CD4-positive, CD25-positive, alpha-beta regulatory T cell (primary cell): ENCODE results near the gene AGPS. TPM values are rescaled to one million over a fixed set of nuclear protein-coding genes. Genes with fewer than 3 reads are reported as not detected.
"Not testable (repeated sequence)": the region's sequence is repeated elsewhere in the genome, so short reads cannot be mapped to it uniquely, and the experiment has no call there.

Source experiments
- ATAC-seq, 2 donors: fragments of 150-1000 bp; cut with Tn5 transposase; one replicate each; pipeline ENCODE4 v1.10.0; 2021; ENCODE audit warnings: low read depth in 2 of 2, moderate number of reproducible peaks in 2 of 2, moderate library complexity in 1 of 2
- DNase-seq, 3 donors: peaks; one replicate each; pipeline versions ENCODE4 v3.0.0 to v3.0.0-alpha.2; 2012 to 2022; ENCODE audit warnings: mixed read lengths in 1 of 3
- H3K27ac ChIP-seq: one replicate; pipeline ENCODE4 v1.7.0; 2013; ENCODE audit warnings: mild to moderate bottlenecking, low read length; ENCODE audit not compliant: insufficient read depth, poor library complexity, severe bottlenecking
- H3K27me3 ChIP-seq: one replicate; pipeline ENCODE4 v1.7.0; 2013; ENCODE audit warnings: low read length; ENCODE audit not compliant: control insufficient read depth, insufficient read depth
- H3K36me3 ChIP-seq: one replicate; pipeline ENCODE4 v1.7.0; 2013; ENCODE audit warnings: mild to moderate bottlenecking, low read length, moderate library complexity; ENCODE audit not compliant: control insufficient read depth, insufficient read depth
- H3K4me1 ChIP-seq: 2 replicates; pipeline ENCODE4 v1.7.0; 2013; ENCODE audit warnings: mild to moderate bottlenecking, low read length; ENCODE audit not compliant: insufficient read depth, control insufficient read depth, poor library complexity, severe bottlenecking
- H3K4me3 ChIP-seq: one replicate; pipeline ENCODE4 v1.7.0; 2013; ENCODE audit warnings: low read depth, mild to moderate bottlenecking, low read length, moderate library complexity
- H3K9me3 ChIP-seq, 2 experiments: 1 replicate in 1 of 2; 2 replicates in 1 of 2; pipeline ENCODE4 v1.7.0; 2013; ENCODE audit warnings: low read length in 2 of 2, mild to moderate bottlenecking in 1 of 2, moderate library complexity in 1 of 2; ENCODE audit not compliant: control insufficient read depth in 2 of 2
- H3K27ac Mint-ChIP-seq, 3 donors: one replicate each; pipeline ENCODE4 v1.8.0; 2020 to 2022; ENCODE audit warnings: mild to moderate bottlenecking in 3 of 3, mixed read lengths in 3 of 3, moderate library complexity in 2 of 3
- H3K27me3 Mint-ChIP-seq: one replicate; pipeline ENCODE4 v1.8.0; 2022; ENCODE audit warnings: mild to moderate bottlenecking, mixed read lengths
- H3K36me3 Mint-ChIP-seq: one replicate; pipeline ENCODE4 v1.8.0; 2020; ENCODE audit warnings: mixed read lengths
- H3K4me1 Mint-ChIP-seq, 4 donors: one replicate each; pipeline ENCODE4 v1.8.0; 2020 to 2022; ENCODE audit warnings: mixed read lengths in 4 of 4, mild to moderate bottlenecking in 1 of 4
- H3K4me3 Mint-ChIP-seq, 4 donors: one replicate each; pipeline ENCODE4 v1.8.0; 2020 to 2022; ENCODE audit warnings: mild to moderate bottlenecking in 4 of 4, mixed read lengths in 4 of 4, moderate library complexity in 3 of 4
- H3K9me3 Mint-ChIP-seq, 7 donors: one replicate each; pipeline ENCODE4 v1.8.0; 2020 to 2022; ENCODE audit warnings: mixed read lengths in 7 of 7, mild to moderate bottlenecking in 3 of 7, moderate library complexity in 2 of 7
- polyA plus RNA-seq, 4 donors: library from polyadenylated mRNA; unstranded; fragments of 300-500 nt; fragmentation: Illumina TruSeq; gene quantifications; one replicate each; pipeline ENCODE4 v1.2.3, GENCODE V29; 2021
- total RNA-seq: library from RNA; stranded (reverse); gene quantifications from one replicate; pipeline ENCODE4 v1.2.3, GENCODE V29; 2022

AGPS gene
- total and polyA plus RNA-seq, 5 donors from 2014 or later = 15.6 to 29.4 (median 22.6) TPM

DNA sequence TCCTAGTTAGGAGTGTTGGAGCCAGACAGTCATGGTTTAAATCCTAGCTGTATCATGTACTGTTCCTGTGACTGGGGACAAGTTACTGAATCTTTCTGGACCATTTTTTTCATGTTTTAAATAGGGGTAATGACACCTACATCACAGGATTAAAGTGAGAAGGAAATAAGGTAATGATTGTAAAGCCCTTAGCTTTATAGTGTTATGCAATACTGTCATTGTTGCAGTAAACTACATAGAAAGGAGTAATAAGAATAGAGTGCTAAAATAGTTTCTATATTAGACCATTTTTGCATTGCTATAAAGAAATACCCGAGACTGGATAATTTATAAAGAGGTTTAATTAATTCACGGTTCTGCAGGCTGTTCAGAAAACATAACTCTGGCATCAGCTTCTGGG lies 14.5 kb downstream of the AGPS start:
- peaks cover 8% of the 10 kb centered on the region for H3K36me3 Mint-ChIP-seq
- Histone ChIP-seq H3K36me3 (peaks cover 3% of the 10 kb centered on the region), H3K27ac (no peak overlapping the region), H3K4me1 (no peaks in the 10 kb centered on the region), H3K4me3 (no peak overlapping the region), H3K9me3 (no peaks in the 10 kb centered on the region), H3K27me3 (no peaks in the 10 kb centered on the region)
- H3K4me3 Mint-ChIP-seq = no peak overlapping the region
- peaks cover 0 to 3% (median 0%) of the 10 kb centered on the region in 7 donors for H3K9me3 Mint-ChIP-seq
- ATAC-seq (no peak), DNase-seq (no peak)
- peaks cover 29 to 60% (median 45%) of the 10 kb centered on the region in 4 donors for H3K4me1 Mint-ChIP-seq
- peak overlapping the region in 1 of 3 donors; percentile 15 for H3K27ac Mint-ChIP-seq
- H3K27me3 Mint-ChIP-seq = no peaks in the 10 kb centered on the region

- DNase-seq, H3K27ac Mint-ChIP-seq, H3K27me3 ChIP-seq, H3K4me3 ChIP-seq, H3K27me3 Mint-ChIP-seq, H3K9me3 Mint-ChIP-seq, H3K4me1 ChIP-seq, H3K4me3 Mint-ChIP-seq, H3K36me3 ChIP-seq, ATAC-seq, H3K27ac ChIP-seq, H3K9me3 ChIP-seq: not testable (repeated sequence)
- H3K4me1 Mint-ChIP-seq = peaks cover 29 to 46% (median 37%) of the 10 kb centered on the region in 4 donors
- peaks cover 15% of the 10 kb centered on the region for H3K36me3 Mint-ChIP-seq
These were observed 18.1 kb downstream of the AGPS start for GRCh38 chr2:177410629-177411028.

DNA sequence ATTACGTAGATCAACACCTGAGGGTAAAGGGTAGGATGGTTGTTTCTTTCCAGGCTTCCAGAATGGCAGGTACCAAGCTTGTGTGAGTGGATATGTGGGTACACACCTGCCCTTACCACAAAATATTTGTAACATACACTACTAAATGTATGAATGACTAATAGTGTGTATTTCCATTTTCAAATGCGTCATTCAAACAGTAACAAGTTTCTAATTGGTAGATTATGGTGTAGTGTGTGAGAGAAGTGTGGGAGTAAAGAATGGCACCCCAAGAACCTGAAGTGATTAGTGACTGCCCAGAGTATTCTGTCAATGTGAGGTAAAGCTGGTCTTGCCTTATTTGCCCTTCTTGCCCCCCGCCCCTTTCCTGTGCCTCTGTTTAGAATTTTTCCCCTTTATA lies 21.1 kb downstream of the AGPS start:
- Histone ChIP-seq H3K36me3 (no peaks in the 10 kb centered on the region), H3K4me1 (no peaks in the 10 kb centered on the region), H3K9me3 (no peaks in the 10 kb centered on the region), H3K27ac (no peak overlapping the region), H3K4me3 (no peak overlapping the region), H3K27me3 (no peaks in the 10 kb centered on the region)
- Mint-ChIP-seq H3K4me3 (no peak overlapping the region), H3K9me3 (peaks cover 0 to 3% (median 0%) of the 10 kb centered on the region in 7 donors), H3K4me1 (peaks cover 19 to 30% (median 23%) of the 10 kb centered on the region in 4 donors), H3K27ac (peak overlapping the region in 2 of 3 donors; percentile 70 to 71), H3K27me3 (no peaks in the 10 kb centered on the region), H3K36me3 (peaks cover 15% of the 10 kb centered on the region)
- DNase-seq = no peak
- ATAC-seq = peak in 1 of 2 donors; percentile 18

DNA sequence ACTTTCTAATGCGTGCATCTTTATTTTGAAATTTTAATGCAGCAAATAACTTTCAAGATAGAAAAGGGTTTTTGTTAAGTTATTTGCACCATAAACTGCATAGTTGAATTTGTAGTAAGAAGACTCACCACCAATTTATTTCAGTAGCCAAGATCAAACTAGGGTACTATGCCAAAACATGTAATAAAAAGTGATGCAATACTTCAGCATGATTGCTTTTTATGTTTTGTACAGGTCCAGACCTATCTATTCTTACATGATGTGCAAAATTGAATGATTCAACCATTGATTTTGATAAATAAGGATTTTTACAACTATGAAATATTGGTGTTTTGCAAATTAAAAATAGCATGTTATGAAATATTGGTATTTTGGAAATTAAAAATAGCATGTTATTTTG lies 26.7 kb downstream of the AGPS start:
- no peak overlapping the region for H3K27ac ChIP-seq
- Mint-ChIP-seq H3K9me3 (no peaks in the 10 kb centered on the region), H3K4me1 (peaks cover 19 to 31% (median 23%) of the 10 kb centered on the region in 4 donors), H3K27me3 (no peaks in the 10 kb centered on the region), H3K4me3 (no peak overlapping the region), H3K36me3 (peaks cover 17% of the 10 kb centered on the region), H3K27ac (no peak overlapping the region)
- no peak overlapping the region for H3K4me3 ChIP-seq
- no peaks in the 10 kb centered on the region for H3K27me3 ChIP-seq
- ATAC-seq (no peak), DNase-seq (no peak)
- no peaks in the 10 kb centered on the region for H3K9me3 ChIP-seq
- H3K36me3 ChIP-seq = peaks cover 2% of the 10 kb centered on the region
- no peaks in the 10 kb centered on the region for H3K4me1 ChIP-seq

- ATAC-seq (no peak), DNase-seq (no peak)
- Mint-ChIP-seq H3K4me3 (no peak overlapping the region), H3K36me3 (peaks cover 39% of the 10 kb centered on the region), H3K4me1 (peaks cover 19 to 40% (median 30%) of the 10 kb centered on the region in 4 donors), H3K27me3 (no peaks in the 10 kb centered on the region), H3K27ac (peak overlapping the region in 1 of 3 donors; percentile 73), H3K9me3 (peaks cover 0 to 18% (median 11%) of the 10 kb centered on the region in 7 donors)
- Histone ChIP-seq H3K9me3 (peaks cover under 1 to 7% of the 10 kb centered on the region in 2 experiments), H3K36me3 (peaks cover 6% of the 10 kb centered on the region), H3K4me3 (no peak overlapping the region), H3K4me1 (no peaks in the 10 kb centered on the region), H3K27me3 (no peaks in the 10 kb centered on the region), H3K27ac (no peak overlapping the region)
These were observed 29.7 kb downstream of the AGPS start for GRCh38 chr2:177422271-177422670.

GRCh38 chr2:177424120-177424519 lies 31.5 kb downstream of the AGPS start:
- not testable (repeated sequence) for H3K27ac Mint-ChIP-seq
- peaks cover 18 to 46% (median 34%) of the 10 kb centered on the region in 4 donors for H3K4me1 Mint-ChIP-seq

DNA sequence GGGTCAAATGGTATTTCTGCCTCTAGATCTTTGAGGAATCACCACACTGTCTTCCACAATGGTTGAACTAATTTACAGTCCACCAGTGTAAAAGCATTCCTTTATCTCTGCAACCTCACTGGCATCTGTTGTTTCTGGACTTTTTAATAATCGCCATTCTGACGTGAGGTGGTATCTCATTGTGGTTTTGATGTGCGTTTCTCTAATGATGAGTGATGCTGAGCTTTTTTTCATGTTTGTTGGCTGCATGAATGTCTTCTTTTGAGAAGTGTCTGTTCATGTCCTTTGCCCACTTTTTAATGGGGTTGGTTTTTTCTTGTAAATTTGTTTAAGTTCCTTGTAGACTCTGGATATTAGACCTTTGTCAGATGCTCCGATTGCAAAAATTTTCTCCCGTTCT lies 32.0 kb downstream of the AGPS start:
- Mint-ChIP-seq H3K9me3 (peaks cover 1 to 38% (median 19%) of the 10 kb centered on the region in 7 donors), H3K4me1 (peaks cover 13 to 46% (median 31%) of the 10 kb centered on the region in 4 donors)
- H3K27ac ChIP-seq = not testable (repeated sequence)

More at GRCh38 chr2:177424120-177424519, 31.5 kb downstream of the AGPS start:
- Mint-ChIP-seq H3K9me3 (peaks cover 1 to 35% (median 19%) of the 10 kb centered on the region in 7 donors), H3K36me3 (peaks cover 57% of the 10 kb centered on the region)
- H3K4me3 Mint-ChIP-seq, H3K27me3 ChIP-seq, ATAC-seq, H3K4me3 ChIP-seq, H3K27ac ChIP-seq, H3K4me1 ChIP-seq, DNase-seq, H3K27me3 Mint-ChIP-seq: not testable (repeated sequence)
- peaks cover 10 to 20% of the 10 kb centered on the region in 2 experiments for H3K9me3 ChIP-seq
- peaks cover 13% of the 10 kb centered on the region for H3K36me3 ChIP-seq

GRCh38 chr2:177427316-177427715 lies 34.7 kb downstream of the AGPS start:
- Histone ChIP-seq H3K4me3 (no peak overlapping the region), H3K4me1 (no peaks in the 10 kb centered on the region), H3K27ac (no peak overlapping the region), H3K36me3 (peaks cover 28% of the 10 kb centered on the region), H3K9me3 (peaks cover 25 to 48% of the 10 kb centered on the region in 2 experiments), H3K27me3 (no peaks in the 10 kb centered on the region)
- no peaks in the 10 kb centered on the region for H3K27me3 Mint-ChIP-seq
- peak overlapping the region in 1 of 4 donors; percentile 26 for H3K4me3 Mint-ChIP-seq
- DNase-seq (no peak), ATAC-seq (no peak)
- H3K9me3 Mint-ChIP-seq = peaks cover 5 to 47% (median 27%) of the 10 kb centered on the region in 7 donors
- H3K36me3 Mint-ChIP-seq = peaks cover 67% of the 10 kb centered on the region
- H3K27ac Mint-ChIP-seq = no peak overlapping the region
- H3K4me1 Mint-ChIP-seq = peaks cover 12 to 37% (median 25%) of the 10 kb centered on the region in 4 donors

More for the DNA sequence above, 32.0 kb downstream of the AGPS start:
- not testable (repeated sequence) for H3K27me3 ChIP-seq, DNase-seq, H3K27ac Mint-ChIP-seq, H3K27me3 Mint-ChIP-seq, H3K4me3 ChIP-seq, H3K4me3 Mint-ChIP-seq, H3K4me1 ChIP-seq, ATAC-seq
- peaks cover 10 to 22% of the 10 kb centered on the region in 2 experiments for H3K9me3 ChIP-seq
- H3K36me3 ChIP-seq = peaks cover 18% of the 10 kb centered on the region
- H3K36me3 Mint-ChIP-seq = peaks cover 61% of the 10 kb centered on the region
